MCF 10A (cell line): Measurements from ENCODE around the gene SLC66A1. TPM values are rescaled to one million over a fixed set of nuclear protein-coding genes. Genes with fewer than 3 reads are reported as not detected.

Source experiments
- BruUV-seq: library from RNA; stranded (reverse); fragments of 400-500 nt; replicated peaks from 2 replicates; lab custom pipeline; 2021; lab: Mats Ljungman, UMichigan
- CTCF ChIA-PET: fragments of 300-600 bp; sonication (Branson Sonifier 250); formaldehyde crosslinking; extraction: SDS; loops from one replicate; lab custom pipeline; 2021; ENCODE audit warnings: antibody characterized with exemption, inconsistent platforms; lab: Yijun Ruan, JAX
- POLR2A ChIA-PET: fragments of 300-600, 350-650 bp; sonication (Branson Sonifier 250); formaldehyde crosslinking; extraction: SDS; loops from one replicate; lab custom pipeline; 2020; ENCODE audit warnings: antibody characterized with exemption, inconsistent platforms; lab: Yijun Ruan, JAX
- DNase-seq: peaks from one replicate; pipeline ENCODE4 v3.0.0-alpha.2; 2018; ENCODE audit not compliant: unreplicated experiment
- H3K27ac Mint-ChIP-seq: one replicate; pipeline ENCODE4 v1.8.0; 2022; ENCODE audit warnings: mild to moderate bottlenecking, low read depth, mixed read lengths; ENCODE audit not compliant: unreplicated experiment
- H3K27me3 Mint-ChIP-seq: one replicate; pipeline ENCODE4 v1.8.0; 2022; ENCODE audit warnings: mixed read lengths; ENCODE audit not compliant: insufficient read depth, unreplicated experiment
- H3K36me3 Mint-ChIP-seq: one replicate; pipeline ENCODE4 v1.8.0; 2022; ENCODE audit warnings: mild to moderate bottlenecking, moderate library complexity, mixed read lengths; ENCODE audit not compliant: insufficient read depth, unreplicated experiment
- H3K4me1 Mint-ChIP-seq: one replicate; pipeline ENCODE4 v1.8.0; 2022; ENCODE audit warnings: mixed read lengths; ENCODE audit not compliant: insufficient read depth, unreplicated experiment
- H3K4me3 Mint-ChIP-seq: one replicate; pipeline ENCODE4 v1.8.0; 2022; ENCODE audit warnings: mild to moderate bottlenecking, moderate library complexity, mixed read lengths; ENCODE audit not compliant: unreplicated experiment
- H3K9me3 Mint-ChIP-seq: one replicate; pipeline ENCODE4 v1.8.0; 2022; ENCODE audit warnings: mixed read lengths; ENCODE audit not compliant: unreplicated experiment
- CTCF ChIP-seq: fragments of 200-600 bp; IDR thresholded peaks from one replicate; pipeline ENCODE4 v1.8.0; 2022; ENCODE audit warnings: antibody characterized with exemption, mild to moderate bottlenecking; ENCODE audit not compliant: unreplicated experiment
- intact Hi-C: fragments of 100-400 bp; cut with micrococcal nuclease; formaldehyde crosslinking; loops from 2 replicates; pipeline ENCODE4 v1.14.1; 2022
- total RNA-seq: library from RNA; stranded (reverse); gene quantifications from 2 replicates; pipeline ENCODE4 v1.2.3, GENCODE V29; 2022

SLC66A1 gene
- total RNA-seq, 1 experiment from 2014 or later = 16.2 TPM

GRCh38 chr1:19310720-19311502, 1.2 kb upstream of the SLC66A1 start:
- TF ChIP-seq CTCF = no peak
- Mint-ChIP-seq H3K9me3 (no peaks in the 10 kb centered on the region), H3K4me1 (peaks cover 27% of the 10 kb centered on the region), H3K27ac (peak overlapping the region; percentile 59), H3K4me3 (peak overlapping the region; percentile 77), H3K36me3 (peaks cover 16% of the 10 kb centered on the region), H3K27me3 (no peaks in the 10 kb centered on the region)
- TSS peak; percentile 42 for BruUV-seq
- ChIA-PET CTCF (interaction anchor here (0.6 kb wide), 1 partner anchor 100 kb away, joined by 3 read pairs; no protein-coding TSS in a partner anchor), POLR2A (interaction anchor here (0.6 to 3.9 kb wide), 11 partner anchors 16 to 1725 kb away, joined by 3 to 24 read pairs (median 4); partner anchors contain the start of genes EMC1 and MRTO4)
- no peak for DNase-seq
- intact Hi-C loops = no loop called here

DNA sequence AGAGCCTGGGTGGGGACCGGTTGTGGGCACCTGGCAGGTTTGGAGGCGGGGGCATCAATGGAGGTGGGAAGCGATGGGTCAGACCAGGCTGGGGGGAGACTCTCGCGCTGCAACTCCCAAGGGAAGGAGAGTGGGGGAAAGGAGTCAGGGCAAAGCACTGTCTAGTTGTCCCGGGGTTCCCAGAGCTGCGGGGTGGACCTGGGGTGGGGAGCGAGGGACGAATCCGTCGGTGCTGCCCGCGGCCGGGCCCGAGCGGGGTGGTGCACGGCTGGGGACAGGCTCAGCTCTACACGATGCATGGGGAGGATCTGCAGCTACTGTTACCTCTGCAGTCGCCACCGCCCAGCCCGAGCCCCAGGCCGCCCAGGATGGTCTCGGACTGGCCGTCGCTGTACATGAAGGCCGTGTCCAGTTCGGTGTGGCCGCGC, 609 bp upstream of the SLC66A1 start:
- peak; percentile 18 for DNase-seq
- Mint-ChIP-seq H3K27ac (peak overlapping the region; percentile 59), H3K36me3 (peaks cover 10% of the 10 kb centered on the region), H3K4me3 (peak overlapping the region; percentile 77), H3K4me1 (peaks cover 27% of the 10 kb centered on the region), H3K27me3 (no peaks in the 10 kb centered on the region), H3K9me3 (no peaks in the 10 kb centered on the region)
- CTCF ChIA-PET = interaction anchor here (0.6 kb wide), 1 partner anchor 100 kb away, joined by 3 read pairs; no protein-coding TSS in a partner anchor
- POLR2A ChIA-PET = interaction anchor here (0.6 to 3.9 kb wide), 15 partner anchors 18 to 1725 kb away, joined by 3 to 24 read pairs (median 4); partner anchors contain the start of genes EMC1 and MRTO4
- TF ChIP-seq CTCF = no peak
- no TSS peak for BruUV-seq
- intact Hi-C loops = no loop called here

DNA sequence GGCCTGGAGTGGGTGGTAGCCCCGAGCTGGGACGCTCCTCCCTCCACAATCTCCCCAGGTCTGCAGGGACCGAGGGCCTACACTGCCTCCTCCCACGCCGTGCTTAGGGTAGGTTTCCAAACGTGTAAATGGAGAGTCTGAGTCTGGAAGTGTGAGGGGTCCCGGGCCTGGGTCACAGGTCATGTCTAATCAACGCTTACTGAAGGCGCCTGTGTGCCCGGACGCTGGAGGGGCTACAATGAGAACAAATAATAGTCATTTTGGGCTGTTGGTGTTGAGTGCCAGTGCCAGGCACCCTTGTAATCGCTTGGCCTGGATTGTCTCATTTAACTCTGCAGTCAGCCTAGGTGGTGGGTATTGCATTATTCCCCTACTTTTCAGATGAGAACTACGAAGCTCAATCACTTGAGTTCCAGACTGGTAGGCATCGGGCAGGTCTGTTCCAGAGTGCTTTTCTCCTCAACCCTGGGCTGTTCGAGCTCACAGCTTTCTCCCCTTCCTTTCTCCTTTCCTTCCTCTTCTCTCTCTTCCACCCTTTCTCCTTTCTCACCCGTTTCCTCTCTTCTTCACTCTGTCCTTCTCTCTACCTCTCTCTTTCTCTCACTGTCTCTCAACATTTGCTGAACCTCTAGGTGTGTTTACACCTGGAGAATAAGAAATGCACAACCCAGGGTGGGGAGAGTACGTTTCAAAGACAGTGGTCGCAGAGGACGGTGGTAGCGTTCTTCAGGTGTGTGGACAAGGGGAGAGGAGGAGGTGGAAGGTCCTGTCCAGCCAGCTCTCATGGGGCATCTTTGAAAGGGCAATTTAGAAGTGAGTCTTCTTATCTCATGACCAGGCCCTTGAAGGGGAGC, 883 bp downstream of the SLC66A1 start:
- POLR2A ChIA-PET = interaction anchor here (0.6 to 3.9 kb wide), 11 partner anchors 10 to 330 kb away, joined by 3 to 24 read pairs (median 4); partner anchors contain the start of genes EMC1 and MRTO4
- no peaks in the 10 kb centered on the region for H3K9me3 Mint-ChIP-seq
- H3K36me3 Mint-ChIP-seq = no peaks in the 10 kb centered on the region
- DNase-seq = no peak
- no TSS peak for BruUV-seq
- peak overlapping the region; percentile 77 for H3K4me3 Mint-ChIP-seq
- peaks cover 27% of the 10 kb centered on the region for H3K4me1 Mint-ChIP-seq
- H3K27ac Mint-ChIP-seq = peak overlapping the region; percentile 84
- intact Hi-C loops = loop anchor here (1.0 kb wide), 1 partner anchor 61 kb away; no protein-coding TSS in a partner anchor
- CTCF ChIA-PET = interaction anchor here (1.1 kb wide), 1 partner anchor 341 kb away, joined by 3 read pairs; no protein-coding TSS in a partner anchor
- no peak for TF ChIP-seq CTCF
- H3K27me3 Mint-ChIP-seq = no peaks in the 10 kb centered on the region
